HG03280 (cell line): ENCODE measurements around the gene PRMT2.
"Not testable (repeated sequence)": the region's sequence is repeated elsewhere in the genome, so short reads cannot be mapped to it uniquely, and the experiment has no call there.

Experiments used
- ATAC-seq: cut with Tn5 transposase; IDR thresholded peaks from one replicate; pipeline ENCODE4 v1.9.1; 2021; ENCODE audit warnings: mild to moderate bottlenecking, moderate library complexity; ENCODE audit not compliant: unreplicated experiment

The PRMT2 gene

DNA sequence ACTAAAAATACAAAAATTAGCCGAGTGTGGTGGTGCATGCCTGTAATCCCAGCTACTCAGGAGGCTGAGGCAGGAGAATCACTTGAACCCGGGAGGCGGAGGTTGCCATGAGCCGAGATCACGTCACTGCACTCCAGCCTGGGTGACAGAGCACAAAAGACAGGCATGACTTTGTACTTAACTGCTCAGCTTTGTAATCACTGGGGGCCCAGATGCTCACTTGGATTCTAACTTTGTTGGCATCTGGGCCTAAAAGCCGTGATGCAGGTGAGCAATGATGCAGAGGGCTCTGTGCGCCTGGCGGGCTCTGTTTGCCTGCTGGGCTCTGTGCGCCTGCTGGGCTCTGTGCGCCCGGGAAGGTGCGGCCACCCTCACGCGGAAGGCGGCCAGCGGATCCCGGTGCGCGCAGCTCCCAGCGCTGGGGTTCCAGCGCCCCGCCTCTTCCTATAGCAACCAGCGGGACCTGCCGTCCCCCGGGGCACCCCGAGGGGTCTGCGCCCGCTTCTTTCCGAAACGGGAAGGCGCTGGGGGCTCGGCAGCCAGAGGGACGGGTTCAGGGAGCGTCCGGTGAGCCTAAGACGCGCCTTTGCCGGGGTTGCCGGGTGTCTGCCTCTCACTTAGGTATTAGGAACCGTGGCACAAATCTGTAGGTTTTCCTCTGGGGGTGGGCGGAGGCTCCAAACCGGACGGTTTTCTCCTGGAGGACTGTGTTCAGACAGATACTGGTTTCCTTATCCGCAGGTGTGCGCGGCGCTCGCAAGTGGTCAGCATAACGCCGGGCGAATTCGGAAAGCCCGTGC is 31.7 kb downstream of the PRMT2 start:
- ATAC-seq, result no peak

DNA sequence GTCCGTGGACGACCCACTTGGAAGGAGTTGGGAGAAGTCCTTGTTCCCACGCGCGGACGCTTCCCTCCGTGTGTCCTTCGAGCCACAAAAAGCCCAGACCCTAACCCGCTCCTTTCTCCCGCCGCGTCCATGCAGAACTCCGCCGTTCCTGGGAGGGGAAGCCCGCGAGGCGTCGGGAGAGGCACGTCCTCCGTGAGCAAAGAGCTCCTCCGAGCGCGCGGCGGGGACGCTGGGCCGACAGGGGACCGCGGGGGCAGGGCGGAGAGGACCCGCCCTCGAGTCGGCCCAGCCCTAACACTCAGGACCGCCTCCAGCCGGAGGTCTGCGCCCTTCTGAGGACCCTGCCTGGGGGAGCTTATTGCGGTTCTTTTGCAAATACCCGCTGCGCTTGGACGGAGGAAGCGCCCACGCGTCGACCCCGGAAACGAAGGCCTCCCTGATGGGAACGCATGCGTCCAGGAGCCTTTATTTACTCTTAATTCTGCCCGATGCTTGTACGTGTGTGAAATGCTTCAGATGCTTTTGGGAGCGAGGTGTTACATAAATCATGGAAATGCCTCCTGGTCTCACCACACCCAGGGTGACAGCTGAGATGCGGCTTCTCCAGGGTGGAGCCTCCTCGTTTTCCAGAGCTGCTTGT is 32.4 kb downstream of the PRMT2 start:
- ATAC-seq, result no peak

DNA sequence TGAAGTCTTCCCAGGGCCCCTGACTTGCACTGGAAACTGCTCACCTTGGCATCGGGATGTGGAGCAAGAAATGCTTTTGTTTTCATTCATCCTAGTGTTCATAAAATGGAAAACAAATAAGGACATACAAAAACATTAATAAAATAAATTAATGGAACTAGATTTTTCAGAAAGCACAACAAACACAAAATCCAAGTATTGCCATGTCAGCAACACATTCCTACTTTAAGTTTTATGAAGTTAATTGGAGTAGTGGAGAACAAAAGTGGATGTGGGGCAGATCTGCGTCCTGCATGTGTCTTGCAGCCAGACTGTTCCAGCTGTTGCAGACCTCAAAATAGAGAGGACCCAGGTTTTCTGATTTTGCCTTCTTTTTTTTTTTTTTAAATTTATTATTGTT is 32.9 kb downstream of the PRMT2 start:
- ATAC-seq, result no peak

DNA sequence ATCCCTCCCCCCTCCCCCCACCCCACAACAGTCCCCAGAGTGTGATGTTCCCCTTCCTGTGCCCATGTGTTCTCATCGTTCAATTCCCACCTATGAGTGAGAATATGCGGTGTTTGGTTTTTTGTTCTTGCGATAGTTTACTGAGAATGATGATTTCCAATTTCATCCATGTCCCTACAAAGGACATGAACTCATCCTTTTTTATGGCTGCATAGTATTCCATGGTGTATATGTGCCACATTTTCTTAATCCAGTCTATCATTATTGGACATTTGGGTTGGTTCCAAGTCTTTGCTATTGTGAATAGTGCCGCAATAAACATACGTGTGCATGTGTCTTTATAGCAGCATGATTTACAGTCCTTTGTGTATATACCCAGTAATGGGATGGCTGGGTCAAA is 33.4 kb downstream of the PRMT2 start:
- ATAC-seq, result not testable (repeated sequence)

DNA sequence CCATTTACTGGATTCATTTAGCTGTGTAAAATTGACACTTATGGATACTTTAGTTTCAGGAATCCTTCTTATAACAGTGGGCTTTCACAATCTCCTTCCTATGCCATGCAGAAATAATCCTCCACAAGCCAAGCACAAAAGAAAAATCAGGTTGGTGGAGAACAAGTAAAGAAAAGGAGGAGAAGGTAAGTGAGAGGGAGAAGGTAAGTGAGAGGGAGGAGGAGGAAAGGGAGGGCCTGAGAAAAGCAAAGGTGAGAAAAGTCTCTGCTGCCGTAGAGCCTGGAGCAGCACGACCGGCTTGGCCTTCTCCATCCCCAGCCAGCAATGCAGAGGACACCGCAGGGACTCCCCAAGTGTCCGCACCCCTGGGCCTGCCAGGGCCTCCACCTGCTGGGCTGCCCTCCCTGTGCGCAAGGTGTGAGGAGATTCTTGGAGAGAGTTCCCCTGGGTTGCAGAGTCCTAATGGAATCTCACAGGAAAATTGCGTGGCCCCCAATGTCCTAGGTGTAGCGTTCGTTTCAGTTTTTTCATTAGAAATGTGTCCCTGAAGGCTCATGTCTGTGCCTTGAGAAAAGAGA is 39.0 kb downstream of the PRMT2 start:
- ATAC-seq, result no peak

DNA sequence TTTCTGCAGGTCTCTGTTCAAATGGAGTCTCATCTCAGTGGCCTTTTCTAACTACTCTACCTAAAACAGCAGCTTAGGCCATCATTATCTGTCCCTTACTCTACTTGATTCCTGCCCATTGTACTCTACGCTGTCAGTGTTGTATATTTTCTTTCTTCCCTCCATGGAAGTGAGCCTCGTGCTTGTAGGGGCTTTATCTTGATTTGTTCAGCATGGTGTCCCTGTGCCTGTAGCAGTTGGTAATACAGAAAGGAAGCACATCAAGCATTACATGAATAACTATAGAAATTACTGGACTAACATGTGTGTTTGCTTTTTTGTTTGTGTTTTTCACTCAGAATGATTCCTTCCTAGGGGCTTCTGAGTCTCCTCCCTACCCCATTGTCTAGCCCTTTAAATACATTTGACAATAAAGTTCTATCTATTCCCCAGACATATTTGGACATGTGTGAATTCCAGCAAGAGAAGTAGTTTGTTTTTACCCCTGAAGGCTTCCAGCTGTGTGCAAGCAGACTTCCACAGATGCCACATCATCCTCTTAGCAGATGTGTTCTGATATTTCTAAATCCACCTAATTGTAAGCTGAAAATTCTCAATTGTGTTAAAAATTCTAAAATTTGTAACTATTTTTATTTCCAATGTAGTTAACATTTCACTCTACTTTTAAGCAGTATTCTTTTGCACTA is 40.3 kb downstream of the PRMT2 start:
- ATAC-seq, result no peak

DNA sequence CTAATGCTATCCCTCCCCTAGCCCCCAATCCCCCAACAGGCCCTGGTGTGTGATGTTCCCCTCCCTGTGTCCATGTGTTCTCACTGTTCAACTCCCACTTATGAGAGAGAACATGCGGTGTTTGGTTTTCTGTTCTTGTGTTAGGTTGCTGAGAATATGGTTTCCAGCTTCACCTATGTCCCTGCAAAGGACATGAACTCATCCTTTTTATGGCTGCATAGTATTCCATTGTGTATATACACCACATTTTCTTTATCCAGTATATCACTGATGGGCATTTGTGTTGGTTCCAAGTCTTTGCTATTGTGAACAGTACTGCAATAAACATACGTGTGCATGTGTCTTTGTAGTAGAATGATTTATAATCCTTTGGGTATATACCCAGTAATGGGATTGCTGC is 41.1 kb downstream of the PRMT2 start:
- not testable (repeated sequence) for ATAC-seq

DNA sequence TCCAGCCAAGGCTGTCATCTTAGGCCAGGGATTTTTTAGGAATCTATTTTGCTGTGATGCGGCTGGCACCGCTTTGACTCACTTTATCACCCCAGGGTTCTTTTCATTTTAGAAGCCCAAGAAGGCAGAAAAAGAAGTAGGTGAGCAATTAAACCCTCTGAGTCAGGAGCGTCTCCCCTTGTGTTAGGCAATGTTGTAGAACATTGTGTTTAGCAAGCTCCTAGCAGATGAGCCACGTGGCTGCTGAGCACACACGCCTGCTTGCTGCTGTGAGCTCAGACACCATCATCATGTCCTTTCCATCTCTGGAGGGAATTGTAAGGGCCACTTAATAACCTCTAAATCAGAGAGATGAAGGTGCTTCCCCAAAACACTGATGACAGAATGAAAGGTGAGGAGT is 46.1 kb downstream of the PRMT2 start:
- ATAC-seq, result not testable (repeated sequence)

DNA sequence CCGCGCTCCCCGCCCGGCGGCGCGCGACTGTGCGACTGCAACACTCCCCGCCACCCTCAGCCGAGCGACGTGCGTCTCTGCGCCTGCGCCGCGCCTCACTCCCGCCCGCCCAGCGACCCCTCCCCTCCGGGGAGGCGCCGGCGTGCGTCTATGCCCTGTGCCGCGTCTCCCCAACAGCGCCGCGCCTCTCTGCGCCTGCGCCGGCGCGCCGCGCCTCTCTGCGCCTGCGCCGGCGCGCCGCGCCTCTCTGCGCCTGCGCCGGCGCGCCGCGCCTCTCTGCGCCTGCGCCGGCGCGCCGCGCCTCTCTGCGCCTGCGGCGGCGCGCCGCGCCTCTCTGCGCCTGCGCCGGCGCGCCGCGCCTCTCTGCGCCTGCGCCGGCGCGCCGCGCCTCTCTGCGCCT is 63.2 kb downstream of the PRMT2 start:
- not testable (repeated sequence) for ATAC-seq

DNA sequence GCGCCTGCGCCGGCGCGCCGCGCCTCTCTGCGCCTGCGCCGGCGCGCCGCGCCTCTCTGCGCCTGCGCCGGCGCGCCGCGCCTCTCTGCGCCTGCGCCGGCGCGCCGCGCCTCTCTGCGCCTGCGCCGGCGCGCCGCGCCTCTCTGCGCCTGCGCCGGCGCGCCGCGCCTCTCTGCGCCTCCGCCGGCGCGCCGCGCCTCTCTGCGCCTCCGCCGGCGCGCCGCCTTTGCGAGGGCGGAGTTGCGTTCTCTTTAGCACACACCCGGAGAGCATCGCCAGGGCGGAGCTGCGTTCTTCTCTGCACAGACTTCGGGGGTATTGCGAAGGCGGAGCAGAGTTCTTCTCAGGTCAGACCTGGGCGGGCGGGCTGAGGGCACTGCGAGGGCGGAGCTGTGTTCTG is 63.6 kb downstream of the PRMT2 start:
- ATAC-seq, result not testable (repeated sequence)
